ENCODE results near the gene FARP1.

Gene FARP1

DNA sequence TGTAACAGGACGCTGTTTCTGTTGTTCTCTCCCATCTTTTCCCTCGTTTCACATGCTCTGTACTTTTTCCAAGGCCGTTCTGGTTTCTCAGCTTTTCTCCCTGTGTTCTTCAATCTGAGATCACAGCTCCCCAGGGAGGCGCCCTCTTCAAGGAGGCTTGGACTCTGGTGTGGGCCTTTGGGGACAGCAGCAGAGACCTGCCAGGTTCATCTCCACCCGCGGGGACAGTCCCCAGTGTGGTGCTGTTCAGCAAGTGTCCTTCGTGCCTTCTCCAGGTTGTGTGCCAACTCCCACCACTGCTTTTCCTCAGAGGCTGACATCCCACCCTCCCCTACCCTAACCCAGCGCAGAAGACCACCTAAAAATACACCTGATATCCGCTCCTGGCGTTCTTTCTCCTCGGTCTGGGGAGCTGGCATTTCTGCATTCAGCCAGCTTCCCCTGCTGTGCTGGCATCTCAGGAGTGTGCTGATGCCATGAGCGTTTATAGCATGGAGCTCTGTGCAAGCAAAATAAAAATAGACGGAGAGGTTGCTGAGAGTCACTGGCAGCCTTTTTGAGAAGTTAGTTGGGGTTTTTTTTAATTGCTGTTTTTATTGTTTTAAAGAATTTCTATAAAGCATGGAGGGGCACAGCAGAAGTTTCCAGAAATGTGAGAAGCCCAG, 284.6 kb downstream of the FARP1 start:
- TF ChIP-seq, protein P1, sequence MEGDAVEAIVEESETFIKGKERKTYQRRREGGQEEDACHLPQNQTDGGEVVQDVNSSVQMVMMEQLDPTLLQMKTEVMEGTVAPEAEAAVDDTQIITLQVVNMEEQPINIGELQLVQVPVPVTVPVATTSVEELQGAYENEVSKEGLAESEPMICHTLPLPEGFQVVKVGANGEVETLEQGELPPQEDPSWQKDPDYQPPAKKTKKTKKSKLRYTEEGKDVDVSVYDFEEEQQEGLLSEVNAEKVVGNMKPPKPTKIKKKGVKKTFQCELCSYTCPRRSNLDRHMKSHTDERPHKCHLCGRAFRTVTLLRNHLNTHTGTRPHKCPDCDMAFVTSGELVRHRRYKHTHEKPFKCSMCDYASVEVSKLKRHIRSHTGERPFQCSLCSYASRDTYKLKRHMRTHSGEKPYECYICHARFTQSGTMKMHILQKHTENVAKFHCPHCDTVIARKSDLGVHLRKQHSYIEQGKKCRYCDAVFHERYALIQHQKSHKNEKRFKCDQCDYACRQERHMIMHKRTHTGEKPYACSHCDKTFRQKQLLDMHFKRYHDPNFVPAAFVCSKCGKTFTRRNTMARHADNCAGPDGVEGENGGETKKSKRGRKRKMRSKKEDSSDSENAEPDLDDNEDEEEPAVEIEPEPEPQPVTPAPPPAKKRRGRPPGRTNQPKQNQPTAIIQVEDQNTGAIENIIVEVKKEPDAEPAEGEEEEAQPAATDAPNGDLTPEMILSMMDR (IDR thresholded peaks at IDR 0.05; ENCODE audit: low read depth, low read length), result no peak
- no peak overlapping the region for H3K4me3 ChIP-seq (ENCODE audit: low read depth, low read length)

DNA sequence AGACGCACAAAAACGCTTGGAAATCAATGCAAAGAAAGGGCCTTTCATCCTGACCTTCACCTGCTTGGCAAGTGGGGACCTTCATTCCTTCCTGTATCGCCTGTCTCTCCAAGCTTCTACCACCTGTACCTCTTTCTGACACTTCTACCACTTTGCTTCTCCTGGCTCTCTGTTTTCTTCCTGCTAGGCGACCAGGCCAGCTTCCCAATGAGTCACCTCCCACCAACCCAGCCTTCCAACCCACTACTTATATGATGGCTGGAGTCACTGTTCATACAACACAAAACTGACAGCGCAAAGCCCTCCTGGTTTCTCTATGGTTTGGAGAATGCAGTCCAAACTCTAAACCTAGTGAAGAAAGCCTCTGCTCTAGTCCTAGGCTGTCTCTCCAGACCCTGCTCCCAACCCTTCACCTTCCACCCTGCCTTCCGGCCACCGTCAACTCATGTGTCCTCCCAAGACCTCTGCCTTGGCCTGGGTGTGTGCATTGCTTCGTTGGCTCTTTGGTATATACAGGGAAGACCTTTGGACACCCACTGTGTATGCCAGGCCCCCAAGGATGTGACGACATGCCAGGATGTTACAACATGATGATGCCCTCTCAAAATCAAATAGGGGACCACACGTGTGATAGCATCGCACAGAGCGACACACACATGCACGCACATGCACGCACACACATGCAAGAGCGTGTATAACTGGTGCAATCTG, 285.5 kb downstream of the FARP1 start:
- TF ChIP-seq, protein P1 (IDR thresholded peaks at IDR 0.05; ENCODE audit: low read depth, low read length), result no peak

DNA sequence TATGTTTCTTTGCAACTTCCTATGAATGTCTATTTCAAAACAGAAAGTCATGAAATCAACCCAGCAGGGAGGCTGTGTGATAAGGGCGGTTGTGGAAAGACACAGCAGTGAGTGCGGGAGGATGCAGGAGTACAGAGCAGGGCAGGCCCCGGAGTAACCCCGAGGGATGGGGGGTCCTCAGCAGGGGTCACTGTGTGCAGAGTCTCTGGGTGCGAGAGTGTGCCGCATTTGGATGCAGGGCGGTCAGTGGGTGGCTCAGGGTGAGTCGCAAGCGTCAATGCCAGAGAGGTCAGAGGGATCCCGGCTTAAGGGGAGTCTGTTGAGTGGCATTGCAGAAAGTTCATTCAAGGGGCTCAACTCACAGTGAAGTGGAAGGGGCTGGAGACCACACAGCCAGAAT, 286.2 kb downstream of the FARP1 start:
- TF ChIP-seq, protein P1 (IDR thresholded peaks at IDR 0.05; ENCODE audit: low read depth, low read length), result no peak

More for the DNA sequence above, 285.5 kb downstream of the FARP1 start:
- H3K4me3 ChIP-seq (ENCODE audit: low read depth, low read length), result no peak overlapping the region

DNA sequence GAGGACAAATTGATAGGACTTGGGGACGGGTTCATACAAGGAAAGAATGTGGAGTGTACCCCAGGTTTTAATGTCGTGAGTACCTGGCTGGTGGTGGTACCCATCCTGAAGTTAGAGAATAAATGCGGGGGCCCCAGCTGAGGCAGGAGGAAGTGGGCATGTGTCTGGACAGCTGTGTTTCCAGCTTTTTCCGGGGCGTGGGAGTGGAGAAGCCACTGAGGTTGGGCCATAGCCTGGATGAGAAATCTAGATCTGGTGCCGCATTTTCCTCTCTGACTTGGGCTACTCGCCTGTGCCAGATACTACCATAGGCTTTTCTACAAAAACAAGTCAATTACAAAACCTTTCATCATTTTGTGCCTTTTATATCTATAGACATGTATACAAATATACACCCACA, 286.6 kb downstream of the FARP1 start:
- TF ChIP-seq, protein P1 (IDR thresholded peaks at IDR 0.05; ENCODE audit: low read depth, low read length), result no peak
- H3K4me3 ChIP-seq (ENCODE audit: low read depth, low read length), result no peak overlapping the region

More for the DNA sequence above, 286.2 kb downstream of the FARP1 start:
- H3K4me3 ChIP-seq (ENCODE audit: low read depth, low read length), result no peak overlapping the region

DNA sequence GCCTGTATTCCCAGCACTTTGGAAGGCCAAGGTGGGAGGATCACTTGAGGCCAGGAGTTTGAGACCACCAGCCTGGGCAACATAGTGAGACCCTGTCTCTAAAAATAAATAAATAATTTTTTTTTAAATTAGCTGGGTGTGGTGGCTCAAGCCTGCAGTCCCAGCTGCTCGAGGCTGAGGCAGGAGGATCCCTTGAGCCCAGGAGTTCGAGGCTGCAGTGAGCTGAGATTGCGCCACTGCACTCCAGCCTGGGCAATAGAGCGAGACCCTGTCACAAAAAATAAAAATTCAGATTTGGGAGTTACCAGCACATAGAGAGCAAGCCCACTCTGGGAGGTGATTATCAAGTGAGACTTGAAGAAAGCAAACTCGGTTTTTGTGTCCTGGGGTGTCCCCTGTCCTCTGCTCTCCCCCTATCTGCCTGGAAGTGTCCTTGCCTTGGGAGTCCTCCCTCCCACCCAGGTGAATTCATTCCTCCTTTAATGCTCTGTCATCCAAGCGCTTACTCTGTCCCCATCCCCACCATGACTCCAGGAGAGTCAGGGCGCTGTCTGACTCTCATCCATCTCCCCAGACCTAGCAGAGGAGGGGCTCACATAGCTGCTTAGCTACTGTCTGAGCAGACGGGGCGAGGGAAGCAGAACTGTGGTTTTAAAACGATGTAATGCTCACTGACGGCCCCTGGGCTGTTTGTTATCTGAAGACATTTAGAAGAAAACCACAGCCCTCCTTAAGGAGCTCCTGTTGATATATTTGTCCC, 287.3 kb downstream of the FARP1 start:
- no peak overlapping the region for H3K4me3 ChIP-seq (ENCODE audit: low read depth, low read length)
- TF ChIP-seq, protein P1 (IDR thresholded peaks at IDR 0.05; ENCODE audit: low read depth, low read length), result no peak

DNA sequence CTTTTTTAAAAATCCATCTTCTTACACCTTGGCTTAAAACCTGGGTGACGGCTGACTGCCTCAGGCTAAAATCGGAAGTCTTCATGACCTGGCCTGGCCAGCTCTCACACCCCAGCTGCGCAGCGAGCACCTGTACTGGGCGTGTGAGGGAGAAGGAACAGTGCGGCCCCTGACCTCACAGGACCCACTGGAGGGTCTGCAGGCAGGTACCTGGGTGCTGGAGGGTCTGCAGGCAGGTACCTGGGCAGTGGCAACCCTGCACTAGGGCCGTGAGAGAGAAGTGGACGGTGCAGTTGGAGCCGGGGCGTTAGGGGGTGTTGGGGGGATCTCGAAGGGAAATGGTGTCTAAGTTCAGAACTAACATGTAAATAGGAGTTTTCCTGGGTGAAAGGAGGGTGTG, 289.7 kb downstream of the FARP1 start:
- TF ChIP-seq, protein P1 (IDR thresholded peaks at IDR 0.05; ENCODE audit: low read depth, low read length), result no peak
- no peak overlapping the region for H3K4me3 ChIP-seq (ENCODE audit: low read depth, low read length)
